ENCODE measurements around the gene RAPGEF6. TPM values are rescaled to one million over a fixed set of nuclear protein-coding genes. Genes with fewer than 3 reads are reported as not detected.

Gene RAPGEF6
- total RNA-seq, 1 donor from 2014 or later, result 29.1 TPM

GRCh38 chr5:131545845-131546244 is 89.2 kb downstream of the RAPGEF6 start:
- Mint-ChIP-seq H3K36me3 (ENCODE audit: insufficient read depth) (peaks cover 7% of the 10 kb centered on the region), H3K4me3 (ENCODE audit: low read depth) (no peak overlapping the region), H3K9me3 (ENCODE audit: low read depth) (no peaks in the 10 kb centered on the region), H3K27ac (no peak overlapping the region), H3K4me1 (ENCODE audit: low read depth) (peaks cover 5% of the 10 kb centered on the region), H3K27me3 (no peaks in the 10 kb centered on the region)
- TF ChIP-seq, protein P1, sequence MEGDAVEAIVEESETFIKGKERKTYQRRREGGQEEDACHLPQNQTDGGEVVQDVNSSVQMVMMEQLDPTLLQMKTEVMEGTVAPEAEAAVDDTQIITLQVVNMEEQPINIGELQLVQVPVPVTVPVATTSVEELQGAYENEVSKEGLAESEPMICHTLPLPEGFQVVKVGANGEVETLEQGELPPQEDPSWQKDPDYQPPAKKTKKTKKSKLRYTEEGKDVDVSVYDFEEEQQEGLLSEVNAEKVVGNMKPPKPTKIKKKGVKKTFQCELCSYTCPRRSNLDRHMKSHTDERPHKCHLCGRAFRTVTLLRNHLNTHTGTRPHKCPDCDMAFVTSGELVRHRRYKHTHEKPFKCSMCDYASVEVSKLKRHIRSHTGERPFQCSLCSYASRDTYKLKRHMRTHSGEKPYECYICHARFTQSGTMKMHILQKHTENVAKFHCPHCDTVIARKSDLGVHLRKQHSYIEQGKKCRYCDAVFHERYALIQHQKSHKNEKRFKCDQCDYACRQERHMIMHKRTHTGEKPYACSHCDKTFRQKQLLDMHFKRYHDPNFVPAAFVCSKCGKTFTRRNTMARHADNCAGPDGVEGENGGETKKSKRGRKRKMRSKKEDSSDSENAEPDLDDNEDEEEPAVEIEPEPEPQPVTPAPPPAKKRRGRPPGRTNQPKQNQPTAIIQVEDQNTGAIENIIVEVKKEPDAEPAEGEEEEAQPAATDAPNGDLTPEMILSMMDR (IDR thresholded peaks at IDR 0.05; ENCODE audit: unreplicated experiment), result no peak
- DNase-seq (ENCODE audit: low spot score, unreplicated experiment), result no peak

DNA sequence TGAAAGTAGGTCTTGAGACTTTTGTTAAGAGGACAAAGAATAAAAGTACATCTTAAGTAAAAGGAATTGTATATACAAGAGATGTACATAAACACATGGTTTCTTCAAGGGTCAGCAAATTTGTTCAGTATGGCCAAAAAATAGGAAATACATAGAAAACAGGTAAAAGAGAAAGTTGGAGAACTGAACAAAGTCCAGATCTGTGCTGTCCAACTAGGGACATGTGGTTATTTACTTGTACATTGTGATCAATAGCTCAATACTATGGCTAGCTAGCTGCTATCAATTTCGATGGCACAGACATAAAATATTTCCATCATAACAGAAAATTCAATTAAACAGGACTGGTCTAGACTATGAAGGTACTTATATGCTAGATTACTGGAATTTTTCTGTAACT is 92.3 kb downstream of the RAPGEF6 start:
- Mint-ChIP-seq H3K9me3 (ENCODE audit: low read depth) (no peaks in the 10 kb centered on the region), H3K4me1 (ENCODE audit: low read depth) (peaks cover 18% of the 10 kb centered on the region), H3K4me3 (ENCODE audit: low read depth) (no peak overlapping the region), H3K36me3 (ENCODE audit: insufficient read depth) (peaks cover 8% of the 10 kb centered on the region), H3K27me3 (no peaks in the 10 kb centered on the region), H3K27ac (no peak overlapping the region)
- no peak for DNase-seq (ENCODE audit: low spot score, unreplicated experiment)
- TF ChIP-seq, protein P1 (IDR thresholded peaks at IDR 0.05; ENCODE audit: unreplicated experiment), result no peak

- peaks cover 6% of the 10 kb centered on the region for H3K36me3 Mint-ChIP-seq (ENCODE audit: insufficient read depth)
- no peaks in the 10 kb centered on the region for H3K9me3 Mint-ChIP-seq (ENCODE audit: low read depth)
- no peak for DNase-seq (ENCODE audit: low spot score, unreplicated experiment)
- no peak overlapping the region for H3K4me3 Mint-ChIP-seq (ENCODE audit: low read depth)
- no peak overlapping the region for H3K27ac Mint-ChIP-seq
- TF ChIP-seq, protein P1 (IDR thresholded peaks at IDR 0.05; ENCODE audit: unreplicated experiment), result no peak
- H3K4me1 Mint-ChIP-seq (ENCODE audit: low read depth), result peaks cover 18% of the 10 kb centered on the region
- no peaks in the 10 kb centered on the region for H3K27me3 Mint-ChIP-seq
Observed at GRCh38 chr5:131541762-131542161, 93.3 kb downstream of the RAPGEF6 start.

- Mint-ChIP-seq H3K9me3 (ENCODE audit: low read depth) (no peaks in the 10 kb centered on the region), H3K4me3 (ENCODE audit: low read depth) (no peak overlapping the region), H3K27ac (no peak overlapping the region), H3K36me3 (ENCODE audit: insufficient read depth) (peaks cover 6% of the 10 kb centered on the region), H3K4me1 (ENCODE audit: low read depth) (peaks cover 18% of the 10 kb centered on the region), H3K27me3 (no peaks in the 10 kb centered on the region)
- no peak for DNase-seq (ENCODE audit: low spot score, unreplicated experiment)
- TF ChIP-seq, protein P1 (IDR thresholded peaks at IDR 0.05; ENCODE audit: unreplicated experiment), result no peak
Observed at GRCh38 chr5:131541071-131541470, 94.0 kb downstream of the RAPGEF6 start.

GRCh38 chr5:131539251-131539650 is 95.8 kb downstream of the RAPGEF6 start:
- DNase-seq (ENCODE audit: low spot score, unreplicated experiment), result no peak
- TF ChIP-seq, protein P1 (IDR thresholded peaks at IDR 0.05; ENCODE audit: unreplicated experiment), result no peak
- no peak overlapping the region for H3K27ac Mint-ChIP-seq
- no peaks in the 10 kb centered on the region for H3K9me3 Mint-ChIP-seq (ENCODE audit: low read depth)
- H3K4me3 Mint-ChIP-seq (ENCODE audit: low read depth), result no peak overlapping the region
- H3K36me3 Mint-ChIP-seq (ENCODE audit: insufficient read depth), result peaks cover 5% of the 10 kb centered on the region
- no peaks in the 10 kb centered on the region for H3K27me3 Mint-ChIP-seq
- H3K4me1 Mint-ChIP-seq (ENCODE audit: low read depth), result peaks cover 18% of the 10 kb centered on the region
